Activated naive CD4-positive, alpha-beta T cell treated with anti-CD3 and anti-CD28 coated beads, Interleukin-2, amount 50 U/mL, for 72 hours (primary cell): ENCODE measurements around the gene TESK2. TPM values are rescaled to one million over a fixed set of nuclear protein-coding genes. Genes with fewer than 3 reads are reported as not detected.

Experiments
- ATAC-seq, 2 donors: fragments of 150-1000 bp; cut with Tn5 transposase; 2 replicates each; pipeline ENCODE4 v1.10.0; 2021; ENCODE audit warnings: mild to moderate bottlenecking in 2 of 2, moderate library complexity in 2 of 2
- DNase-seq, 2 donors: peaks; one replicate each; pipeline ENCODE4 v3.0.0; 2021 to 2022; ENCODE audit warnings: low spot score in 2 of 2
- H3K27ac Mint-ChIP-seq, 2 donors: one replicate each; pipeline ENCODE4 v1.8.0; 2022; ENCODE audit warnings: mild to moderate bottlenecking in 2 of 2, mixed read lengths in 2 of 2
- H3K36me3 Mint-ChIP-seq, 2 donors: one replicate each; pipeline ENCODE4 v1.8.0; 2022; ENCODE audit warnings: mixed read lengths in 2 of 2
- H3K9me3 Mint-ChIP-seq, 2 donors: one replicate each; pipeline ENCODE4 v1.8.0; 2022; ENCODE audit warnings: mixed read lengths in 2 of 2
- total RNA-seq, 2 donors: library from RNA; stranded (reverse); gene quantifications; one replicate each; pipeline ENCODE4 v1.2.3, GENCODE V29; 2022

Gene TESK2
- total RNA-seq, 2 donors from 2014 or later: 4.5 to 12.9 TPM

DNA sequence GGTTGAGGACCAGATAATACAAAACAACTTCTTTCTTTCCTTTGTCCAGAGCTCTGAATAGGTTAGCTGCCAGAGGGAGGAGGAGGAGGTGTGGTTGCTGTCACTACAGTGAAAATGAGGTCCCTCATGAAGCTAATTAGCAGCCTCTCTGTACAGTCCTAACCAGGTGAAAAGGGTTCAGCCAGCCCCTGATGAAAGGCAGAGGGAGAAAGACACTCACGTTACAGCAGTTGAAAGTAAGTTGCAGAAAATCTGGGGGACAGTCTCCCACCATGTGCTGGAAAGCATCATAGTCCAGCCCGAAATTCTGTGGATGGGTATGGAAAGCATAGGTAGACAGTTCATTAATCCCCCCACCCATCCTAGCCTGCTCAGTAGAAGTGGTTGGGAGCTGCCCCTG, 144.5 kb downstream of the TESK2 start:
- Mint-ChIP-seq H3K9me3 (no peaks in the 10 kb centered on the region), H3K36me3 (peaks cover 8 to 19% of the 10 kb centered on the region in 2 donors), H3K27ac (peak overlapping the region in 1 of 2 donors; percentile 80)
- DNase-seq: no peak
- ATAC-seq: no peak

DNA sequence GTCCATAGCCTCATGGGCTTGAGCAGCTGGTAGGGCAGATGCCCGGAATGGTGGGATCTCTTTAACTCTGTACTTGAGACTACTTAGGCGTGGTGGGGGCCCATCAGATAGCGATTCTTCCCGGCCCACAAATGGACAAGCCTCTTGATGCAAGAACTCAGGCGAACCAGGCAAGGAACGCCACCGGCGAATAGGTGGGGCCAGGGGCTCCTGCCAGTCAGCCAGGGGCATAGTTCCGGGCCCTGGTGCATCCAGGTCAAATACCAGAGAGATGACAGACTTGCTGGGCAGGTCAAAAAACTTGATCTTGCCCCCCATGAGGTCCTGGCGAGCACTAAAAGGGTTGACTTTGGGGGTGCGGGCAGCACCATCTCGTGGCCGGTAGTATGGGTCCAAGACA, 145.9 kb downstream of the TESK2 start:
- H3K27ac Mint-ChIP-seq: peak overlapping the region in 1 of 2 donors; percentile 86
- H3K9me3 Mint-ChIP-seq: no peaks in the 10 kb centered on the region
- ATAC-seq: no peak
- no peak for DNase-seq
- H3K36me3 Mint-ChIP-seq: peaks cover 21 to 33% of the 10 kb centered on the region in 2 donors

DNA sequence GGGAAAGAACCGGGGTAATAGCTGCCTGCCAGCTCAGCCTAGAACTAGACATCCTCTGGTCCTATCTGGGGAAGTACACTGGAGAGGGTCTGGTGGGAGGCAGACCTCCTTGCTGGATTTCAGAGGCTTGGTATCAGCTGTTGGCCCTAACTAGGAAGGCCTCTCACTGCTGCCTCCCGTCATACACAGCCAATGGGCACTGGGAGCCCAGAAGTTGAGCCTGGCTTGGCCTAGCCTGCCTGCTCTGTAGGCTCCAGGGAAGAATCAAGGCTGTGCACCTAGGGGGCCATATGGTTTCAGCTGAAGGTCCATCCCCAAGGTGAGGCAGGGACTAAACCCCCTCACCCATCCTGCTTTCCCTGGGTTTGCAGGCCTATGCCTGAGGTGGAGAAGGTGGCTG, 146.5 kb downstream of the TESK2 start:
- peak overlapping the region in 1 of 2 donors; percentile 63 for H3K27ac Mint-ChIP-seq
- no peaks in the 10 kb centered on the region for H3K9me3 Mint-ChIP-seq
- peaks cover 26 to 37% of the 10 kb centered on the region in 2 donors for H3K36me3 Mint-ChIP-seq
- DNase-seq (no peak), ATAC-seq (no peak)

DNA sequence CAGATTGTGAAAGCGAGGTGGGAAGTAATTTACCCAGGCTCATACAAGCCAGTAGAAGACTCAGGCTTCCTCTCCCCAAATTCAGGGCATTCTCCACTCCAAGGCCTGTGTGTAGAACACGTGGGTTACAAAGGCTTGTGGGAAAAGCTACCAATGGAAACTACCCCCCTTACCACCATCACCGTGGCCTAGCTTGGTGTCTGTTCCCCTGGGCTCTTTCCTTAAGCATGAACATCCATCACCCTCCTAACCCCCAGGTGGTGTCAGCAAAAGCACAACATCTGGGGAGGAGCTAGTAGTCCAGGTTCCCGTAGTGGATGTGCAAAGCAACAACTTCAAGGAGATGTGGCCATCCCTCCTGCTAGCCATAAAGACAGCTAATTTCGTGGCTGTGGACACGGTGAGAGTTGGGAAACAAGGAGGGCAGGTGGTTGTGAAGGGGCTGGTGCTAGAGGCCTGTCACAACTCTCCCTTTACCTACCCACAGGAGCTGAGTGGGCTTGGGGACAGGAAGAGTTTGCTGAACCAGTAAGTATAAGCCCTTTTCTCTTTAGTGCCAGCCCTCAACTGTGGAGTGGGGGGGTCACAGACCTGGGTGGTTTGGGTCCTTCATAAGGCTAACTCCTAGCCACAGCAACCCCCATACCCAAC, 150.0 kb downstream of the TESK2 start:
- H3K36me3 Mint-ChIP-seq: peaks cover 41 to 59% of the 10 kb centered on the region in 2 donors
- ATAC-seq (peak in 1 of 2 donors; percentile 2), DNase-seq (peak in 1 of 2 donors; percentile 20)
- peaks cover 0 to 5% of the 10 kb centered on the region in 2 donors for H3K9me3 Mint-ChIP-seq
- H3K27ac Mint-ChIP-seq: peak overlapping the region; percentile 97 to 99

DNA sequence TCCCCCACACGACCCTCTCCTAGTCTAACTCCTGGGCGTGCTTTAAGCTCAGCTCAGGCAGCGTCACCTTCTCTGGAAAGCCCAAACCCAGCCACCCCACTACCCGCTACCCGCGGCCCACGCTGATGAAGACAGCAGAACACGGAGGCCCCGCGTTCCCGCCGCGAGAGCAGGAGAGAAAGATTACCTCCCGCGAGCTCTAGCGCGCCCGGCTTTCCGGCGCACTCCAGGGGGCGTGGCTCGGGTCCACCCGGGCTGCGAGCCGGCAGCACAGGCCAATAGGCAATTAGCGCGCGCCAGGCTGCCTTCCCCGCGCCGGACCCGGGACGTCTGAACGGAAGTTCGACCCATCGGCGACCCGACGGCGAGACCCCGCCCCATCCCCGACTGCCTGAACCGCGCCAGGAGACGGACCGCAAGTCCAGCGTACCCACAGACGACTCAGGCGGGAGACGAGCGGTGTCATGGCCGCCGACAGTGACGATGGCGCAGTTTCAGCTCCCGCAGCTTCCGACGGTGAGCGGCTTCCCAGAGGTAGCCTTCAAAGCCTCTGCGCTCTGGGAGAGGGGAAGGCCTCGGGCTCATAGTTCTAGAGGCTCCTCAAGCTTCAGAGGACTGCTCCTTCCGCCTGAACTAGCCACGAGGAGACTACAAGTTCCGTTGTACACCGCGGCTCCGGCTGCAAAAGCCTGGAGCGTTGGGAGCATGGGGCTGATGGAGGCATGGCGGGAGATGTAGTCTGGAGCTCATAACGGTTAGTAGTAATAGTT, 151.0 kb downstream of the TESK2 start, which contains the start of the genes MUTYH and TOE1:
Gene MUTYH (minus strand): TSS at position 652 of the 770 bp plus-strand sequence. CDS start 5,935 bp downstream, outside the sequence.
Gene TOE1 (plus strand): TSS at position 382 of the 770 bp plus-strand sequence. CDS start 83 bp downstream, at position 465.
- ATAC-seq (peak; percentile 86 to 88), DNase-seq (peak; percentile 96 to 98)
- Mint-ChIP-seq H3K9me3 (peaks cover 0 to 5% of the 10 kb centered on the region in 2 donors), H3K27ac (peak within 1 kb of the TSS; percentile 97 to 99), H3K36me3 (peaks cover 41 to 57% of the 10 kb centered on the region in 2 donors)

DNA sequence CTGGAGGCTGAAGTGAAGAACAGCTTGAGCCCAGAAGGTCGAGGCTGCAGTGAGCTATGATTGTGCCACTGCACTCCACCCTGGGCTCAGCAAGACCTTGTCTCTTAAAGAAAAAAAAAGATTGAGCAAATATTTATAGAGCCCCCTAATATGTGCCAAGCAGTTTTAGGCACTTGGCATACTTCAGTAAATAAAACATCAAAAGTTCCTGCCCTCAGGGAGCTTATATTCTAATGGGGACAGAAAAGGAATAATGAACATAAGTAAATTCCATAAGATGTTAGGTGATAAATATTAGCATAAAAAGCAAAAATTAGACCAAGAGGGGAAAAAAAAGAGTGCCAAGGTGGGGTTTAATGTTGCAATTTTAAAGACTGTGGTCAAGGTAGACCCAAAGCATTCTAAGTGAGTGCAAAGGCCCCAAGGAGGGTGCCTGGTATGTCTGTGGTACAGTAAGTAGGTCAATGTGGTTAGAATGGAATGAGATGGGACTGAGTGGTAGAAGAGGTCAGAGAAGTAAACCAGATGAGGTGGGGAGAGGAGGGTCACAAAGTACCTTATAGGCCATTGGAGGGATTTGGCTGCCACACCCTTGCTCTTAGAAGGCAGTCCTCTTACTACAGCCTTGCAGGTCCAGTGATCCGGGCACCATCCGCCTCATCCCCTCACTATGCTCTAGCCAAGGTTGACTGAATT, 153.2 kb downstream of the TESK2 start:
- DNase-seq (no peak), ATAC-seq (no peak)
- Mint-ChIP-seq H3K9me3 (peaks cover 0 to 5% of the 10 kb centered on the region in 2 donors), H3K36me3 (peaks cover 41 to 47% of the 10 kb centered on the region in 2 donors), H3K27ac (peak overlapping the region in 1 of 2 donors; percentile 97)

DNA sequence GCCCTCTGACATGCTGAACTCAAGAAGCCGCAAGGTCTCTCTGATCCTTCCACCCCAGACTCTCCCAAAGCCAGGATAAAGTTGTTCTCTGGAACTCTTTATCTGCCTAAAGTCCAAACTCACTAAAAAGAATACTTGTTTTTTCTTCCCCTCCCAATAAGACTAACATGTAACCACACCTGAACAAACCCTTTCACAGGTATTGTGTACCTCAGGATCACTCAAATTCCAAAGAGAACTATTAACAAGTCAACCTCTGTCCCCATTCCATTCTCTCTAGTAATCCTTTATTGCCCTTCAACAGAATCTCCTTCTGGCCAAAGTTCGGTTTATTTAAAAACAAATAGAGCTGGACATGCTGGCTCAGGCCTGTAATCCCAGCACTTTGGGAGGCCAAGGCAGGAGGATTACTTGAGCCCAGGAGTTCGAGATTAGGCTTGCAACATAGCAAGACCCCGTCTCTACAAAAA, 155.1 kb downstream of the TESK2 start:
- Mint-ChIP-seq H3K27ac (peak overlapping the region in 1 of 2 donors; percentile 72), H3K9me3 (peaks cover 0 to 5% of the 10 kb centered on the region in 2 donors), H3K36me3 (peaks cover 29 to 35% of the 10 kb centered on the region in 2 donors)
- DNase-seq (no peak), ATAC-seq (no peak)

DNA sequence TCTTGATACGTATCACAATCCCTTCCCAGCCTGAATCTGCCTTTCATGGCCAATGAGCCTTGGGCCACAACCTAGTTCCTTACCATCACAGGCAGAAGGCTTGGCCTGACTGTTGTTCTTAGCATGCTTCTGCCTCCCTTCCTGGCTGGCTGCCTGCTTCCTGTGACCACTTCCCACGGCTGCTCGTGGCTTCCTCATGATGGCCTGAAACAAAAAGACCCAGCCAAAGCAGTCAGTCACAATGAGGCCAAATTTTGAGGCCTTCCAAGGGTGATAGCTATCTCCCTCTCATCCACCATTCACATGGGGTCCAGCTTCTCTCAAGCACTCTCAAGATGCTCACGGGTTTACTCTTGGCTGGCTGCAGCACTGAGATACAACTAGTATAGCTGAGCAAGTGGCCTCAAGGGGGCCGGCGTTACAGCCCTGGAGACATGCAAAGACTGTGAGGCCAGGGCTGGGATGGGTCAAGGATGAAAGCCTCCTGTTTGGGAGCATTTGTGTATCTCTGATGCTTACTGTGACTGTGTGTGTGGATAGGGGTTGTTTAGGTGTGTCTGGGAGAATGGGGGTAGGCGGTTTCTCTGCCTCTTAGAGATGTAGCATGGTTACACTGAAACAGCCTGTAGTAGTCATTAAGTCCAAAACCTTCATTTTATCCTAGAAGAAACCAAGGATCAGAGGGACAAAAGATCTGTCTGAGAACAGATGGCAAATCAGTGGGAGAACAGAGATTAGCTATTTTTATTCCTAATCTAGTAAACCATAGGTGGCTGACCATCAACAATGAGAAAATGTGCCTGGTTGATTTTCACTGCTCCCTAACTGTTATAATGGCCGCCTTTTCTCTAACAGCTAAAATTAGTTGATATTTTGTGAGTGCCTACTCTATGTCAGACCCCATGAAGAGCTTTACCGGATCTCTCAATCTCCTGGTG, 156.4 kb downstream of the TESK2 start:
- Mint-ChIP-seq H3K9me3 (peaks cover 0 to 5% of the 10 kb centered on the region in 2 donors), H3K36me3 (peaks cover 16 to 24% of the 10 kb centered on the region in 2 donors), H3K27ac (peak overlapping the region in 1 of 2 donors; percentile 72)
- DNase-seq: no peak
- no peak for ATAC-seq

DNA sequence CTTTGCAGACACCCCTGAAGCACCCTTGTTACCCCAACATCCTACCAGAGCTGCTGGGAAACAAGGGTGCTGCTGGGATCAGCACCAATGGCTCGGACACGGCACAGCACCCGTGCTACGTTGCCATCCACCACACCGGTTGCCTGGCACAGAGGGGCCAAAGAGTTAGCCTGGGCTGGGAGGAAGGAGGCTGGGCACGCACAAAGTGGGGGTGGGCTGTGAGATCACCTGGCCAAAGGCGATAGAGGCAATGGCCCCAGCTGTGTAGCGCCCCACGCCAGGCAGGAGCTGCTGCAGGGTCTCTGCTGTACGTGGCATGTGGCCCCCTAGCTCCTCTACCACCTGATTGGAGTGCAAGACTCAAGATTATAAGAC, 158.6 kb downstream of the TESK2 start:
- ATAC-seq: no peak
- Mint-ChIP-seq H3K36me3 (peaks cover 7 to 16% of the 10 kb centered on the region in 2 donors), H3K27ac (no peak overlapping the region), H3K9me3 (no peaks in the 10 kb centered on the region)
- no peak for DNase-seq

DNA sequence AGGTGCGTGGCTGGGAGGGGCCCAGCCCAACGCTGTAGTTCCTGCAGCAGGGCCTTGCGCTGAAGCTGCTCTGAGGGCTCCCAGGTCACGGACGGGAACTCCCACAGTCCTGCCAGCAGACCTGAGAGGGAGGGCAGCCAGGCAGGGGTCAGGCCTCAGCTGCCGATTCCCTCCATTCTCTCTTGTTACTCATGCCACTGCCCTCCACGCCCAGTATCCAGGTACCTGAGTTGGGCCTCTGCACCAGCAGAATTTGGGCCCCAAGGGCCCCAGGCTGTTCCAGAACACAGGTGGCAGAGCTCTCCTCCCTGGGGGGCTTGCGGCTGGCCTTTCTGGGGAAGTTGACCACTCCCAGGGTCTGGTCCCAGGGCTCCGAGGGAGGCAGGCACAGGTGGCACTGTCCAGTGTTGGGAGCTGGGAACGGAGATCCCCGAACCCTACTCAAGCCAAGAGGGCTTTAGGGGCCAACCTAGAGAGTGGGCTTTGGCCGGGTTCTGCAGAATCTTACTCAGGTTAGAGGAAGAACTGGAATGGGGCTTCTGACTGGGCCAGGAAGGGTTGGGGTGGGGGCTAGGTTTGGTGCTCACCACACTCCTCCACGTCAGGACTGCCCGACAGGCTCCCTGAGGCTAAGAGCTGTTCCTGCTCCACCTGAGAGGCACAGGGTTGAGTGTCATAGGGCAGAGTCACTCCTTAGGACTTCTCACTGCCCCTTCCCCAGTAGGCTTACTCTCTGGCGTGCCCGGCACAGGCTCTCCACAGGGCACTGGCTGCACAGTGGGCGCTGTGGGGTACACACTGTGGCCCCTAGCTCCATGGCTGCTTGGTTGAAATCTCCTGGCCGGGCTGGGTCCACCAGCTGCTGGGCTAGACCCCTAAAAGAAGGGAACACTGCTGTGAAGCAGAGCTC, 159.3 kb downstream of the TESK2 start:
- no peak for DNase-seq
- no peak for ATAC-seq
- H3K9me3 Mint-ChIP-seq: no peaks in the 10 kb centered on the region
- H3K36me3 Mint-ChIP-seq: peaks cover 7 to 13% of the 10 kb centered on the region in 2 donors
- no peak overlapping the region for H3K27ac Mint-ChIP-seq

DNA sequence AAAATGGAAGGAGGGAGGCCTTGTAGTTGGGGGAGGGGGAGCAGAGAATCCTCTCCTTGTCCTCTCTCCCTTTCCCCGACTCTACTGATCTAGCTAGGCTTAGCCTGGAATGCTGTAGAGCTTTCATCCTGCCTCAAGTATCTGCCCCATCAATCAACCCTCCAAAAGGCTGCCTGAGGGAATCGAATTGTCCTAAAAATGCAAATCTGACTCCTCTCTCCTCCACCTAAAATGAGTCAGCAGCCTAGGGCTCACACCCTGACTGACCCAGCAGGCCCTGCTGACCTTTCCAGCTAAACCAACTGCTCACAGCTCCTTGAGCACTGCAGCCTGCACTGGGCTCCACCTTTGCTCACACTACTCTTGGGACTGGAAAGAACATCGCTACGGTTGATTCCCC, 161.5 kb downstream of the TESK2 start:
- no peak for DNase-seq
- ATAC-seq: peak in 1 of 2 donors; percentile 45
- Mint-ChIP-seq H3K36me3 (peaks cover 7 to 13% of the 10 kb centered on the region in 2 donors), H3K27ac (peak overlapping the region; percentile 37 to 72), H3K9me3 (no peaks in the 10 kb centered on the region)

DNA sequence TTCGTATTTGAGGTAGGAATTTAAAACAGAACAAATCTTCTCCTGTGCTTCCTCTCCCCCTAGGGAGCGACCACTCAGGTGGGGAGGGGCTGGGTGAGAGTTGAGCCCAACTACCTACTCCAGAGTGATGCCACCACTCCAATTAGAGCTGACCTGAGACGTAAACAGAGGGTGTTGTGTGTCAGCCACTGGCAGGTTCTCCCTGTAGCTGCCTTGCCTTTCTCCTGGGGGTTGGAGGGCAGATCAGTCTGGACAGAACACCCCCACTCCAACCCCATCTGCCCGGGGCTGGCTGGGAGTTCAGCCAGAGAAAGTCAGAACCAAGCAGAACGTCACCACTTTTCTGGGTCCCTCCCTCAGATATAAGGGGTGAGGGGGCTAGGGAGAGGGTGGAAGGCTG, 162.3 kb downstream of the TESK2 start:
- Mint-ChIP-seq H3K27ac (peak overlapping the region; percentile 80 to 86), H3K9me3 (no peaks in the 10 kb centered on the region), H3K36me3 (peaks cover 7 to 13% of the 10 kb centered on the region in 2 donors)
- no peak for DNase-seq
- no peak for ATAC-seq

DNA sequence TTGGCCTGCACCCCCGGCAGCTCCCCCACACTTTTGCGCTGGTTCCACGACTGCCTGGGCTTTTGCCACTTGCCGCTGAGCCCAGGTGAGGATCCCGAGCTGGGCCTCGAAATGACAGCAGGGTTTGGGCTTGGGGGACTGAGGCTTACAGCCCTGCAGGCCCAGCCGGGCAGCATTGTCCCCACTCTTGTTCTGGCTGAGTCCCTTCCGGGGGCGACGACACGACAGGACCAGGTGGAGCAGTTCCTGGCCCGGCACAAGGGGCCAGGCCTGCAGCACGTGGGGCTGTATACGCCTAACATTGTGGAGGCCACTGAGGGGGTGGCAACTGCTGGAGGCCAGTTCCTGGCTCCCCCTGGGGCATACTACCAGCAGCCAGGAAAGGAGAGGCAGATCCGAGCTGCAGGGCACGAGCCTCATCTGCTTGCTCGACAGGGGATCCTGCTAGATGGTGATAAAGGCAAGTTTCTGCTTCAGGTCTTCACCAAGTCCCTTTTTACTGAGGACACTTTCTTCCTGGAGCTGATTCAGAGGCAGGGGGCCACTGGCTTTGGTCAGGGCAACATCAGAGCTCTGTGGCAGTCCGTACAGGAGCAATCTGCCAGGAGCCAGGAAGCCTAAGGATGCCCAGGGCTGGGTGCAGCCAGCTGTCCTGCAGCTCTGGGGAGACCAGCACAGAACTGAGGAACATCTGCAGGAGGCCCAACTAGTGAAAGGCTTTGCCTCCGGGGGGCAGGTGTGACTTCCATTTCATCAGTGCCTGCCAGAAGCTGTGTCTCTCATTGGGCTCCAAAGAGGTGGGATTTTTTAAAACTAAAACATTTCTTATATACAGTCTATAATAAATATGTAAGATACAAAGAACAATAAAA, 163.1 kb downstream of the TESK2 start:
- no peaks in the 10 kb centered on the region for H3K9me3 Mint-ChIP-seq
- H3K27ac Mint-ChIP-seq: peak overlapping the region; percentile 36 to 80
- DNase-seq: no peak
- ATAC-seq: no peak
- H3K36me3 Mint-ChIP-seq: peaks cover 7 to 13% of the 10 kb centered on the region in 2 donors
